Fibroblast of mammary gland (primary cell): ENCODE measurements around the gene SEMA4A.
"Not testable (repeated sequence)": the region's sequence is repeated elsewhere in the genome, so short reads cannot be mapped to it uniquely, and the experiment has no call there.

Source experiments
- DNase-seq: peaks from one replicate; pipeline ENCODE4 v3.0.0-alpha.2; 2010; ENCODE audit warnings: low read depth
- H3K4me3 ChIP-seq: 2 replicates; pipeline ENCODE4 v1.5.1; 2011; ENCODE audit warnings: low read depth, mild to moderate bottlenecking, low read length, moderate library complexity; ENCODE audit not compliant: control insufficient read depth
- CTCF ChIP-seq: conservative IDR thresholded peaks from 2 replicates; pipeline ENCODE4 v1.5.1; 2011; ENCODE audit warnings: low read depth, low read length, inconsistent platforms; ENCODE audit not compliant: control insufficient read depth, insufficient read depth

SEMA4A gene

GRCh38 chr1:156114919-156115513 is 38.4 kb upstream of the SEMA4A start:
- H3K4me3 ChIP-seq = peak overlapping the region; percentile 99
- no peak for TF ChIP-seq CTCF
- no peak for DNase-seq

GRCh38 chr1:156115514-156116374 is 37.6 kb upstream of the SEMA4A start:
- TF ChIP-seq CTCF = no peak
- peak; percentile 74 for DNase-seq
- H3K4me3 ChIP-seq = peak overlapping the region; percentile 99

- not testable (repeated sequence) for DNase-seq
- H3K4me3 ChIP-seq = peak overlapping the region; percentile 99
These were observed 36.7 kb upstream of the SEMA4A start for GRCh38 chr1:156116731-156117130.

GRCh38 chr1:156117414-156118176 is 35.8 kb upstream of the SEMA4A start:
- peak; percentile 40 for DNase-seq
- H3K4me3 ChIP-seq = peak overlapping the region; percentile 99
- no peak for TF ChIP-seq CTCF

GRCh38 chr1:156118177-156118868 is 35.1 kb upstream of the SEMA4A start:
- H3K4me3 ChIP-seq = peak overlapping the region; percentile 99
- no peak for DNase-seq
- no peak for TF ChIP-seq CTCF

GRCh38 chr1:156119503-156120209 is 33.7 kb upstream of the SEMA4A start:
- peak overlapping the region; percentile 99 for H3K4me3 ChIP-seq
- peak; percentile 85 for DNase-seq
- peak; percentile 7 for TF ChIP-seq CTCF
